Measurements from ENCODE around the gene LRPAP1.

The LRPAP1 gene

GRCh38 chr4:3531318-3531878 lies 824 bp downstream of the LRPAP1 start:
- DNase-seq = no peak

GRCh38 chr4:3530663-3531254 lies 1.5 kb downstream of the LRPAP1 start:
- DNase-seq = no peak

- no peak for DNase-seq
Observed at GRCh38 chr4:3530051-3530450, 2.2 kb downstream of the LRPAP1 start.

- no peak for DNase-seq
Observed at GRCh38 chr4:3529363-3529762, 2.9 kb downstream of the LRPAP1 start.

GRCh38 chr4:3527914-3528876 lies 4.0 kb downstream of the LRPAP1 start:
- DNase-seq = no peak

GRCh38 chr4:3527101-3527913 lies 4.9 kb downstream of the LRPAP1 start:
- no peak for DNase-seq

- DNase-seq = no peak
Observed at GRCh38 chr4:3526456-3526855, 5.8 kb downstream of the LRPAP1 start.

GRCh38 chr4:3525532-3526430 lies 6.4 kb downstream of the LRPAP1 start:
- DNase-seq = no peak

GRCh38 chr4:3524920-3525319 lies 7.3 kb downstream of the LRPAP1 start:
- DNase-seq = no peak

GRCh38 chr4:3524349-3524748 lies 7.9 kb downstream of the LRPAP1 start:
- DNase-seq = no peak

GRCh38 chr4:3523628-3524221 lies 8.5 kb downstream of the LRPAP1 start:
- DNase-seq = no peak

- no peak for DNase-seq
Observed at GRCh38 chr4:3523146-3523627, 9.0 kb downstream of the LRPAP1 start.

GRCh38 chr4:3522651-3523050 lies 9.6 kb downstream of the LRPAP1 start:
- no peak for DNase-seq

- DNase-seq = no peak
Observed at GRCh38 chr4:3522326-3522640, 9.9 kb downstream of the LRPAP1 start.

GRCh38 chr4:3521621-3522325 lies 10.4 kb downstream of the LRPAP1 start:
- no peak for DNase-seq

GRCh38 chr4:3520796-3521600 lies 11.2 kb downstream of the LRPAP1 start:
- DNase-seq = no peak

GRCh38 chr4:3520276-3520675 lies 11.9 kb downstream of the LRPAP1 start:
- DNase-seq = no peak

GRCh38 chr4:3519468-3520264 lies 12.6 kb downstream of the LRPAP1 start:
- DNase-seq = no peak

GRCh38 chr4:3518941-3519340 lies 13.3 kb downstream of the LRPAP1 start:
- no peak for DNase-seq
